NCI-H1048 (cell line): ENCODE data around the gene CLDND2.
"Not testable (repeated sequence)": the region's sequence is repeated elsewhere in the genome, so short reads cannot be mapped to it uniquely, and the experiment has no call there.

ENCODE experiments used
- DNase-seq: peaks from one replicate; lab custom pipeline; 2025; lab: John Stamatoyannopoulos, UW

The CLDND2 gene, protein sequence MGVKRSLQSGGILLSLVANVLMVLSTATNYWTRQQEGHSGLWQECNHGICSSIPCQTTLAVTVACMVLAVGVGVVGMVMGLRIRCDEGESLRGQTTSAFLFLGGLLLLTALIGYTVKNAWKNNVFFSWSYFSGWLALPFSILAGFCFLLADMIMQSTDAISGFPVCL

DNA sequence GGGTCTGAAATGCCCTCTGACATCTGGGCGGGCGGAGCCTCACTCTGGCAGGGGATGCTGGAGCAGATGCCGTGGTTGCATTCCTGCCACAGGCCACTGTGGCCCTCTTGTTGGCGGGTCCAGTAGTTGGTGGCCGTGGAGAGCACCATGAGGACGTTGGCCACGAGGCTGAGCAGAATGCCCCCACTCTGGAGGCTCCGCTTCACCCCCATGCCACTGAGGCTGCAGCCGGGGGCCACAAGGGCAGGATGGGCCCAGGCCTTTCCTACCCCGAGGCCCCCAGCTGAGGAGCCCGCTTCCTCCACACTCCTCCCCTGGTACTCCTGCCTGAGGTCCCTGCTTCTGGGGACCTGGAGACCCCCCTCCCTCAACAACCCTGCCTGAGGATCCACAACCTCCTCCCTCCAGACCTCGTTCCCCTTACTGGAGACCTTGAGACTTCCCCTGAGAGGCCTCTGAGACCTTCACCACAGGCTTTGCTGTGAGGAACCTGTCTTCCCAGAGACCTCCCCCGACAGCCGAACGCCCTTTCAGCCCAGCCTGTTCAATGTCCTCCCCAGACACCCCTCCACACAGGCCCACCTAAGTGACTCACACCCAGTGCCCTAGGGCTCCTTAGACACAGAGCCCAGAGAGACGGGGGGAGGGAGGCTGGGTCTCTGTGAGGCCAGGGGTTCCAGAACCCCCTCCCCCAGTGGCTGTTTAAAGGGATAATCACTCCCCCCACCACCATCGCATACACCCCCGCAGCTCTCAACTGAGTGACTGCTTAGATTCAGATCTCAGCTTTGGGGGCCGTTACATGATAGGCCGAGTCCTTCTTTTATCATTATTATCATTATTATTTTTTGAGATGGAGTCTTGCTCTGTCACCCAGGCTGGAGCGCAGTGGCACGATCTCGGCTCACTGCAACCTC, at the start of gene CLDND2:
Gene CLDND2, minus strand, starts transcription at position 638 of the 917 bp plus-strand sequence. Its CDS starts 426 bp downstream, at position 212.
- no peak for DNase-seq

DNA sequence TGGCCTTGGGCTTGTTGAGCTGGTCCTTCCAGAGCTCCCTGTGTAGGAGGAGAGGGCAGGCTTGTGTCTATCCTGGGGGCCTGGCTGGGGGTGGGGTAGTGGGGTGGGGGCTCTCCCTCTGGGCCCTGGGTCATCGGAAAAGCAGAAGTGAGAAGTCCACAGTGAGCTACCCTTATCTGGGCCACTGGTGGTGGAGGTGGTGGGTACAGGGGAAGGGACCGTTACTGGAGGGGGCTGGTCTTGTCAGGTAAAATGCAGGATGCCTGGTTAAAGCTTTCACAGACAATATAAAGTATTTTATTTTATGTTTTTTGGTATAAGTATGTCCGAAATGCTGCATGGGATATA, 49.0 kb upstream of the CLDND2 start:
- DNase-seq = no peak

DNA sequence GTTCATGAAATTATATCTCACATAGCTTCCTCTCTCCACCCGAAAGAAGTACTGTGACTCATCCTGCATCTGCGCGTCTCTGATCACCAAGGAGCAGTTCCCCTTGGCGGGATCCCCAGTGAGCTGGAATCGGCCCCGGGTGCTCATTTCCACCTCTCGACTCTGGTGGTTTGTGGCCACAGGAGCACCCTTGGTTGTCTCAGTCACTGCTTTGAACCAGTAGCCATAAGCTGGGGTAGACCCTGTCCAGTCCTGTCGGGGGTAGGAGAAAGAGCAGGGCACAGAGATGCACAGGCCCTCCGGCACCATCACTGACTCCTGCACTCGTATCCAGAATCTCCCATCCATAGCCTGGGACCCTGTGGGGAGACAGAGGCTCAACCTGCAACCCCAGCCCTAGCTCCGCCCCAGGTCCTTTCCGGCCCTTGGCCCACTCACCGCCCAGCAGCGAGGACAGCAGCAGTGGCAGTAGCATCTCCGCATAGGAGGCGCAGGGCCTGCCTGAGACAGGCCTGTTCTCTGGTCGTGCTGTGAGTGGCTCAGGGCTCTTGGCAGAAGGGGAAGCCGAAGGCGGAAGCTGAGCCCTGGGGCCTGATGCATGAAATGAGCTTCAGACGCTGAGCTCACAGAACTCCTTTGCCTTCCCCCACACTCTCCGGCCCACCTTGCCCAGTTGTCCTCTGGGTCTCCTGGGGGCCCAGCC, 48.5 kb upstream of the CLDND2 start, which contains the start of gene SIGLEC10:
Gene SIGLEC10, minus strand, starts transcription at position 536 of the 703 bp plus-strand sequence. Its CDS starts 61 bp downstream, at position 475.
- DNase-seq = no peak

DNA sequence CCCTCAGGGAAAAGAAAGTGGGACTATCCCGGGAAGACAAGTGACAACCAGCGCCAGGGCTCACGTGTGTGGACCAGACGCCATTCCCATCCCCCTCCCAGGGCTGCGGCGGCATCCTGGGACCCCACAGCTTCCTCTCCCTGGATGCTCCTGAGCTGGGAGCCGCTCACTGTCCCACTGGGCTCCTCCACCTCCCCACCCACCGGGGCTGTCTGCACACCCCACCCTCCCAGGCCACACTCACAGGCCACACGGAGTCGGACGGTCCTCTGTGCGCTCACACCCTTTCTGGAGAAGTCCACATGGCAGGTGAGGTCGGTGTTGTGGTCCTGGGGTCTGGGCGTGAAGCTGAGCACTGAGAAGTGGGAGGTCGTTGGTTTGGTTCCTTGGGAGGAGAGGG, 47.6 kb upstream of the CLDND2 start:
- DNase-seq = not testable (repeated sequence)

DNA sequence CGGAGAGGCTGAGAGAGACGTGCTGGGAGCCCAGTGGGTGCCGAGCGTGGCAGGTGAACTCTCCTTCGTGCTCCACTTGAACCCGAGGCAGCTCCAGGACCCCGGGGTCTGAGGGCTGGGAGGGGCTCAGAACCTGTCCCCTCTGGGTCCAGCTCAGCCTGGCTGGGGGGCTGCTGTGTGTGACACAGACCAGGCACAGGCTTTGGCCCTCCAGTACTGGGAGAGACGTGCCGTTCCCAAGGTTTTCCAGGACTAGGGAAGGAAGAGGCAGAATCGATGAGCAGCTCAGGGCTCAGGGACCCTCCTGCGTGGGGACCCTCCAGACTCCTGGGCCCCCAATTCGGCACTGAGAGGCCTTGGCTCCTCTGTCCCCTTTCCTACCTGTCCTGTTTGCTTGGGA, 46.4 kb upstream of the CLDND2 start:
- DNase-seq = no peak

DNA sequence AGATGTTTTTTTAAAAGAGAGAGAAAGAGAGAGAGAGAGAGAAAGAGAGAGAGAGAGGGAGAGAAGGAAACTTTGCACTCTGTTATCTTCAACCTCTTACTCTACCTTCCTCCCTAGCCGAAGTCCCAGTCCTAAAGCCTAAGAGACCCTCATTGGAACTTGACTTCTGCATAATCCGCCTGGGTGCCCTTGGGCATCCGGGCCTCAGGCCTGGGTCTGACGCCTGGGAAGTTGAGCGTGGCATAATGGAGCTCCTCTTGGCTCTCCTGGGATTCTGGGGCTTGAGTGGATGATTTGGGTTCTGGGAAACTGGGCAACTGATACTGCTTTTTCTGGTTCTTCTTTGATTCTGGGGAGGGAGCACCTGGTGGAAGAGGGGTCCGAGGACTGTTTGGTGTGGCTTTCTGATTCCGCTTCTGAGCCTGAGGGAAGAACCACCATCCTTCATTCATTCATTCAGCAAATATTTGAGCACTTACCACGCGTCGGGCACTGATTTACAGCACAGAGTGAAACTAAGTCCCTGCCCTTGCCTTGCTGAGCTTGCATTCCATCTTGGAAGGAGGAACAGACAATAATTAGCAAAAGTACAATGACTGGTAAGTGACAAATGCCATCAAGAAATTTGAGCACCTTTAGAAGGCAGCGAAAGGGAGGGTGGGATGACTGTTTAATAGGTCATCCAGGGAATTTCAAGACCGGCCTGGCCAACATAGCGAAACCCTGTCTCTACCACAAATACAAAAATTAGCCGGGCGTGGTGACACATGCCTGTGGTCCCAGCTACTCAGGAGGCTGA, 42.3 kb upstream of the CLDND2 start:
- DNase-seq = no peak

DNA sequence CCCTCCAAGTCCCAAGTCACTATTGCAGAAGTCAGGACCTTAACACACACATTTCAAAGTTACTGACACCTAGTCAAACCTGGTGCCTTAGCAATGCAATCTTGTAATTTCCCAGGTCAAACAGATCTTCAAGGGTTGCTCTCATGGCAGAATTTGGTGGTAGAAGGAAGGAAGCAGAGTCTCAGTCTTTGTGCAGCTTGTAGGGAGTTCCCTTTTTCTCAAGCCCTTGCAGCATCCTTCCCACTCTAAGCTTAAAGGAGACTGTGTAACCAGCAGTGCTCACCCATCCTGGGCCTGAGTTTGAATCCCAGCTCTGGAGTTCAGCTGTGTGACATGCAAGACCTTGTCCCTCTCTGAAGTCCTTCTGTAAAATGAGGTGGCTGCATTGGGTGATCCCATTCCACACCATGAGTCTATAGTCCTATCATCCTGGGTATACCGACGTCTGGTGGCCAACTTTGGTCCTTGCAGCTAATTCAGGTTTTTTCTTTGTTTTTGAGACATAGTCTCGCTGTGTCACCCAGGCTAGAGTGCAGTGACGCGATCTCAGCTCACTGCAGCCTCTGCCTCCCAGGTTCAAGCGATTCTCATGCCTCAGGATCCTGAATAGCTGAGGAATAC, 38.8 kb upstream of the CLDND2 start:
- DNase-seq = no peak

DNA sequence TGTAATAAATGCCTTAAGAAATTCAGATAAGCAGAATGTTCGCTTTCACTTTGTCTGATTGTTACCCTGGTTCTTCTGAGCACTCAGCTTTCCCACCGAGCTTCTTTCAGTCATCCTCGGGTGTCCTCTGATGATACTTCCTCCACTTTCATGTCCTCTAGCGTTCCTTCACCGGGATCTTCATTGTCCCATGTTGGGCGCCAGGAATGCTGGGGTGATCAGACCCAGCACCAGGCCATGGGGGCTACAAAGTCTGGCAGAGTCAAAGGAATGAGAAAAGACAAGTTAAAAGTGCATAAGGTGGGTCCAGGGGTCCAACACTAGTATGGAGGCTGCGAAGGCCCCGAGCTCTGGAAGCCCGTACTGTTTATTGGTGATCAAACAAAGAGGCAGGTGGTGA, 33.3 kb upstream of the CLDND2 start:
- DNase-seq = no peak

DNA sequence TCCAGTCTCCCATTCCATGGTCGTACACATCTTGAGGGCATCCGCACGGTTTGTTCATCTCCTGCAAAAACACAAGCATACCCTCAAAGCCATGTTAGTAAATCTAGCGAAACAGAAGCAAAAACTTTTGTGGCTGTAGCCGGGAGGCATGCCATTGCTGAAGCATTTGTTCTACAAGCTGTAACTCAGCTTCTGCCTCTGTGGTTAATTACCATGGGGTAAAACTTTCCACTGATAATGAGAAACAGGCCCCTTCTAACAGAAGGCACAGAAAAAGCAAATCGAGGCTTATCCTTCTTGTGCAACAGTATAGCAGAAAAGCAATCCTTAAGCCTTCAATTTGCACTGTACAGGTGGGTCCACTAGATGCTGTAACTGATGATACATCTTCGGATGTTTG, 31.1 kb upstream of the CLDND2 start:
- not testable (repeated sequence) for DNase-seq

DNA sequence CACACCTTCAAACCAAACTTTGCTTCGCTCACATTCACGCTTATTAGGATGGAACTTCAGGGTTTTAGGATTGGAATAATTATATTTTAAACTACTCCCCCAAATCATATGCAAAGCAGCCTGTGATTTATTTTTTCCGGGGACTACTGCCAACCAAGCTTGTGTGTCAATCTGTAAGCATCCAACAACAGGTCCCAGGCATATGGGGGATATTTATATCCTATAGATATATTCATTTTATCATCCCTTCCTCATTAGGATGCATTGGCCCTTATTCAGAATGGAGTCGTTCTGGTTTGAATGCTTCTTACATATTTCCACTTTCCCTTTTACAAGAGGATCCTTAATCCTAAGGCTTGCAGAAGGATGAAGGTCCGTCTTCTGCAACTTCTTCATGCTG, 30.4 kb upstream of the CLDND2 start:
- no peak for DNase-seq

DNA sequence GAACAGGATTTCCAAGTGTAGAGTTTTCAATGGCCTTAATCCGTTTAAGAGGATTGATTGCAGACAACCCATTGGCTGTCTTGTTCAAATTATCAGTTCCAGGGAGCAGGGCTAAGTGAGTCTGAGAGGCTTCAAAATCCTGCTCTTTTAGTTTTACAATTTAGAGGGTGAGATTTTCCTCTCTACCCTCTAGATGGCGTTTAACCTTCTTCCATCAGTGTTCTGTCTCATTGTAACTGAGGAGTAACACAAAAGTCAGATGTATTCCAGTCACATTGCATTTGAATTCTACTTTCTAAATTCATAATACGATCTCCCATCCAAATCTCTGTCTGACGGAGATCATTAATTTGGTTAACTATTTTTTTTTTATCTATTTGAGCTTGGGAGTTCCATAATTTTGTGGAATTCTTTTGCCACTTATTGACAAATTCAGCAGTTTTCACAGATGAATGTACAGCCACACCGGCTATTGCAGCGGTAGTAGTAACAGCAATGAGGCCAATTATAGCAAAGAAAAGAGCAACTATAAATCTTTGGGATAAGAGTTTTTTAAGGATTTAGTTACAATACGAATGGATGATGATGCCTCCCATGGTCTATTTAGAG, 29.4 kb upstream of the CLDND2 start:
- DNase-seq = no peak

DNA sequence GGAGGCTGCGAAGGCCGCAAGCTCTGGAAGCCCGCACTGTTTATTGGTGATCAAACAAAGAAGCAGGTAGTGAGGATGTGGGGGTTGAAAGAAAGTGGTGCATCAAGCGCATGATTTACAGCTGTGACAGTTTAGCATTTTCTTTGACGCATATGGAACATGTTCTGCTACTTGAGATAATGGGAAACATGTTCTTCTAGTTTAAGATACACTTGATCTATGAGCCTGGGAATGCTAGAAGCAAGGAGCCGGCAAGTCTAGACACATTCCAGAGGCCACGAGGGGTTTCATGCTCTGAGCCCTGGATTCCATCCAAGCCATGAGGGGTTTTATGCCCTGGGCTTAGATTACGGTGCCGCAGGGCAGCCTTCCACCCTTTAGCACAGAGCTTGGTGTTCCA, 28.6 kb upstream of the CLDND2 start:
- DNase-seq = not testable (repeated sequence)

DNA sequence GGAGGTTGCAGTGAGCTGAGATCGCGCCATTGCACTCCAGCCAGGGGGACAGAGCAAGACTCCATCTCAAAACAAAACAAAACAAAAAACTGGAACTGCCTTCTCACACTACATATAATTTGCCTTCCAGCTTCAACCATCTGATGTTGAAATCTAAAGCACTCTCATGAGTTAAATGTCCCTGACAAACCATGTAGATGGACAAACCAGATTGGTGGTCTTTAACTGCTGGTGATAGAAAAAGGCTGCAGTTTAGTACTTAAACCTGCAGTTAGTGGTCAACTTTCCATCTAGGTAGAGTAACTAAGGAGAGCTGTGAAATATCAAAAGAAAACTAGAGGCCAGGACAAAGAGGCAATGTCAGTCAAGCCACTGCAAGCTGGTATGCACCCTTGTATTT, 27.4 kb upstream of the CLDND2 start:
- DNase-seq = no peak

DNA sequence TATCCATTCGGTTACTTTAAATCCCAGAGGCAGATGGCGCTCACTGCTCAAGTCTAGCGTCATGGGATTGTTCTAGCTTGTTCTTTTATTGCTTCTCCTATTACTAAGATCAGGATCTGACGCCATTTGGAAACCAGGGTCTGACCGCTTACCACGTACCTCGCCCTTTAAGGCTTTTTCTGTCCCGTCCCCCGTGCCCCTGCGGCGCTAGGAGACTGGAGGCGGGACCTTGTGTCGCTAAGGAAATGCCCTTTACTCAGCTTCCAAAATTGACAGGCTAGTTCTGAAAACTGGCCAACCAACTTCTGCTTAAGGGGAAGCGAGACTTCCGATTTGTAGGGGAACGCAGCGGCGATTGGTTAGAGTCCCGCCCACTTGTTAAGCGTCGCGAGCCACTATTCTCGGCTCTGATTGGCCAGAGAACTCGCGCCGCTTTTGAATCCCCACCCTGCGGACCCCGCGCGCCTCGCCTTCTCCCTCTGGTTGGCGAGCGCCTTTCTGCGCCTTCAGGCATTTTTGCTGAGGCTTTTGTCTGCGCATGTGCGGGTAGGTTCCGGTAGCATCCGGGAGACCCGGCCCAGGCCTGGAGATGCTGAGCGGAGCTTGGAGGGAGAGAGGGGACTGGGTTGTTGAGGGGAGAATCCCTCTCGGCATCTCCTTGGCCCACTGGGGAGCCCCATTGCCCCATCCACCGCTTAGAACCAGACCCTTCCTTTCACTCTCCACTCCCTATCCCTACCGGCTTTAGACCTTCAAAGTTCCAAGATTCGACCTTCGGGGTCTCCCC, 25.4 kb upstream of the CLDND2 start:
- DNase-seq = peak; percentile 94

DNA sequence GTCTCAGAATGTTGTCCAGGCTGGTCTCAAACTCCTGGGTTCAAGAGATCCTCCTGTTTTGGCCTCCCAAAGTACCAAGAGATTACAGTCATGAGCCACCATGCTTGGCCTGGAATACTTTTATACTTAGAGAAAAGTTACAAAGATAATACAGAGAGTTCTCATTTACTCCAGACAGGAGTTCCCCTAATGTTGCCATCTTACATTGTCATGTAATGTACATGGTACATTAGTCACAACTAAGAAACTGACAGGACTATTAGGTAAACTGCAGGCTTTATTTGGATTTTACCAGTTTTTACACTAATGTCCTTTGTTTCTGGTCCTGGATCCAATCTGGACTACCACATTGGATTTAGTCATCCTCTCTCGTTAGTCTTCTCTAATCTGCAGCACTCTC, 23.9 kb upstream of the CLDND2 start:
- no peak for DNase-seq

DNA sequence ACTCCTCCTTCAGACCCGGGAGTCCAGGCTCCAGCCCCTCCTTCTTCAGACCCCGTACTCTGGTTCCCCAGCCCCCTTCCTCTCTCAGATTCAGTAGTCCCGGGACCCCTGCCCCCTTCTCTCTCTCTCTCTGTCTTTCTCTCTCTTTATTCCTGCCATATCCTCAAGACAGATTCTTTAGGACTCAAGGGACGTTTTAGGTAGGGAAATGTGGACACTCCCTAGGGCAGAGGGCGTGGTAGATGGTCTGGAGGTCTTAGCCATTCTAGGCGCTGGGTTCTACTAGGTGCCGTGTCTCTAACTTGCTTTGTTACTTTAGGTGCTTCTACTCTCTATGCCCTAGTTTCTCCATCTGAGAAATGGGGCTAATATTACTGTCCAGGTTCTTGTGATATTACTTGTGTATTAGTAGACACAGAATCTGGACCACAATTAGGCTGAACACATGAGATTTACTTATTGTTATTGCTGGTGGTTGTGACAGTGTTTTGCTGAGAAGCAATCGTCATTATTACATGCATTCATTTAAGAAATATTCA, 22.3 kb upstream of the CLDND2 start:
- no peak for DNase-seq

DNA sequence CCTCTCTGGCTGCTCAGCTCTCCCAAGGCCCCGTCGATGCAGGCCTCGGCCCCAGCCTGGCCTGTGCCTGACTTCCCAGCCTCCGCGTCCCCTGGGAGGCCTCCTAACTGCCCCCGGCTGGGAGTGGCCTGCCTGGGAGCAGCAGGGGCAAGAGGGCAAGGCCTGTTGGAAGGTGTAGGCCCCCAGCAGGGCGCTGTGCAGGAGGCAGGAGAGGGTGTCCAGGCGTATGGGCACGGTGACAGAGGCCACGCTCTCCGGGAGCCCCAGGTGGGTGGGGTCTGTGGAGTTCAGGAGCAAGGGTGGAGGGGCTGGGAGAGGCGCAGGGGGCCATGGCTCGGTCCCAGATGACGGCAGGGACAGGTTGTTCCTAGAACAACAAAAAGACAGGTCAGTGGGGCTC, 20.3 kb upstream of the CLDND2 start:
- no peak for DNase-seq

DNA sequence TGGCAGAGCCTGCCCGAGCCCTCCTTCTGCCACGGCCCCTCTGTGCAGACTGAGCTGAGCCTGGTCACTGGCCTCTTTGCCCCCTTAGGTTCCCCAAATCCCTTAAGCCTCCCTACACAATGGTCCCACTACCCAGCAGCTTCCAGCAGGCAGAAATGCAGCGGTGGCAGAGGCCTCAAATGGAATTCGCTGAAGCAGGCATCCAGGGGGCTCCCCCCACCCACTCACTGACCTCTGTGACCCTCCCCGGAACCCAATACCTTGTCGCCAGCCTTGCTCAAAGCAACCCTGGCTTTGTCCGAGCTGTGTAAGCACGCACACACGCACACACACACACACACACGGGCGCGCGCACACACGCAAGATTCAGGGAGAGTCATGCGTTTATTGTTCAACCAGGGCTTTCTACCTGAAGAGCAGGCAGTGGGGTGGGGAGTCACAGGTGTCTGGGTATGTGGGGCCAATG, 19.2 kb upstream of the CLDND2 start, which contains the start of gene LIM2:
Gene LIM2, minus strand, starts transcription at position 51 of the 466 bp plus-strand sequence. CDS start 531 bp downstream, outside the sequence.
- DNase-seq = no peak

DNA sequence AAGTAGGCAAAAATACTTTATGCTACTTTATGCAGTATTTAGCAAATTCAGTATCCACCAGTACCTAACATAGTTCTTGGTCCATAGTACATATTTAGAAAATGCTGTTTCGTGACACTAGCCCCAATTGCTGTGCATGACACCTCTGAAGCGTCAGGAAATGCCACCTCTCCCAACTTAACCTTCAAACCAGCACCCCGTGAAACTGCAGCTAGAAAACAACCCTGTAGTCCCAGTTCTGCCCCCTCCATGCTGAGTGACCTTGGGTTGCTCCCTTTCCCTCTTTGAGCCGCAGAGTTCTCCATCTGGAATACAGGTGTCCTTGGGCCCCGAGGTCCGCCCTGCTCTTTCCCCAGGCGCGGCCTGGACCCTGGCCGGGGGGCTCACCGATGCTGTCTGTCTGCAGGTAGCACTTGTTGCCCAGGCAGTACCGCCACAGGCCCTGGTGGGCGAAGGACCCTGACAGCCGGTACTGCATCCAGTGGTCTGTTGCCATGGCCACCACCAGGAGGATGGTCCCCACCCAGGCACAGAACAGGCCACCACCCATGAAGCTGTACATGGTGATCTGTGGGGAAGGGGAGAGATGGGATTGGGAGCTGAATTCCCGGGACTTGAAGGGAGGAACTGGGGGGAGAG, 18.2 kb upstream of the CLDND2 start:
- no peak for DNase-seq
